Astrocyte (in vitro differentiated cells and primary cell): ENCODE data around the gene MID2.

Experiments
- EZH2 ChIP-seq: IDR thresholded peaks from 2 replicates; pipeline ENCODE4 v1.6.1; 2012; ENCODE audit warnings: mild to moderate bottlenecking, low read length, inconsistent platforms; ENCODE audit not compliant: insufficient read depth
- TF ChIP-seq, protein P1 (sequence below): IDR thresholded peaks from 2 replicates; pipeline ENCODE4 v1.5.1; 2011; ENCODE audit warnings: low read depth, mild to moderate bottlenecking, inconsistent platforms, low read length, moderate library complexity; ENCODE audit not compliant: insufficient read depth

DNA sequence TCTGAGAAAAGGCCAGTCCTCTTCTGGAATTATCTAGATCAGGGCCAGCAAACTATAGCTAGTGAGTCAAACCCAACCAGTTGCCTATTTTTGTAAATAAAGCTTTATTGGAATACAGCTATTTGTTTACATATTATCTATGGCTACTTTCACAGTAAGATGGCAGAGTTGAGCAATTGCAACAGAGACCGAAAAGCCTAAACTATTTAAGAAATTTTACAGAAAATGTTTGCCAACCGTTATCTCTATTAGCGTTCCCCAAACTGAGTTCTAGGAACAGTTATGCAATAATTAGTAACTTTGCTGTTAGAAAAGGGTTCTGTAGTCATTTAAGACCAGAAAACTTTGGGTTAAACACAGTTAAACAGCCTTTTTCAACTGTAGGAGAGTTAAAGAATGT lies 146.0 kb downstream of the MID2 start:
- TF ChIP-seq, protein P1, sequence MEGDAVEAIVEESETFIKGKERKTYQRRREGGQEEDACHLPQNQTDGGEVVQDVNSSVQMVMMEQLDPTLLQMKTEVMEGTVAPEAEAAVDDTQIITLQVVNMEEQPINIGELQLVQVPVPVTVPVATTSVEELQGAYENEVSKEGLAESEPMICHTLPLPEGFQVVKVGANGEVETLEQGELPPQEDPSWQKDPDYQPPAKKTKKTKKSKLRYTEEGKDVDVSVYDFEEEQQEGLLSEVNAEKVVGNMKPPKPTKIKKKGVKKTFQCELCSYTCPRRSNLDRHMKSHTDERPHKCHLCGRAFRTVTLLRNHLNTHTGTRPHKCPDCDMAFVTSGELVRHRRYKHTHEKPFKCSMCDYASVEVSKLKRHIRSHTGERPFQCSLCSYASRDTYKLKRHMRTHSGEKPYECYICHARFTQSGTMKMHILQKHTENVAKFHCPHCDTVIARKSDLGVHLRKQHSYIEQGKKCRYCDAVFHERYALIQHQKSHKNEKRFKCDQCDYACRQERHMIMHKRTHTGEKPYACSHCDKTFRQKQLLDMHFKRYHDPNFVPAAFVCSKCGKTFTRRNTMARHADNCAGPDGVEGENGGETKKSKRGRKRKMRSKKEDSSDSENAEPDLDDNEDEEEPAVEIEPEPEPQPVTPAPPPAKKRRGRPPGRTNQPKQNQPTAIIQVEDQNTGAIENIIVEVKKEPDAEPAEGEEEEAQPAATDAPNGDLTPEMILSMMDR = no peak
- no peak for TF ChIP-seq EZH2
